ENCODE results near the gene ADSS2. TPM values are rescaled to one million over a fixed set of nuclear protein-coding genes. Genes with fewer than 3 reads are reported as not detected.

ADSS2 gene
- polyA plus RNA-seq, 2 of the 4 experiments (the other 2 are of a cell fraction) = 46.1 to 74.3 TPM

DNA sequence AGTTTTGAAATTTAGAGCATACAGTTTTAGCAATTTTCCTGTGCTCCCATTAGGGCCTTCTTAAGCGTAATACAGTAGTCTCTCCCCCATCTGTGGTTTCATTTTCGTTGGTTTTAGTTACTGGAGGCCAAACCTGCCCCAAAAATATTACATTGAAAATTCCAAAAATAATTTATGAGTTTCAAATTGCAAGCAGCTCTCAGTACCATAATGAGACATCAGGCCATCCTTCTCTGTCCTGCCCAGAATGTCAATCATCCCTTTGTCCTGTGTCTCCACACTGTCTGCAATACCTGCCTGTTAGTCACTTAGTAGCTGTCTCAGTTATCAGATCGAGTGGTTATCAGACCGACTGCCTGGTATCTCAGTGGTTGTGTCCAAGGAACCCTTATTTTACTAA lies 45.4 kb downstream of the ADSS2 start:
- FAIRE-seq = no peak
- POLR2A ChIA-PET = no interaction called here
- Histone ChIP-seq H3K27ac (no peak overlapping the region), H3K4me2 (no peak overlapping the region), H3K4me3 (no peak overlapping the region), H3K4me1 (peaks cover 16% of the 10 kb centered on the region; the same call in 2 of the 3 replicates), H3K9me3 (peaks cover 18% of the 10 kb centered on the region)
- CTCF ChIA-PET = interaction anchor here (0.9 kb wide), 1 partner anchor 10 kb away, joined by 3 read pairs; no protein-coding TSS in a partner anchor
- 93% methylated on average over 4 of the region's 4 CpGs for WGBS (ENCODE audit: missing lambda C conversion rate)
- DNase-seq (ENCODE audit: low read depth in 1 of 2, low spot score in 1 of 2) = no peak
- TF ChIP-seq, protein P1, sequence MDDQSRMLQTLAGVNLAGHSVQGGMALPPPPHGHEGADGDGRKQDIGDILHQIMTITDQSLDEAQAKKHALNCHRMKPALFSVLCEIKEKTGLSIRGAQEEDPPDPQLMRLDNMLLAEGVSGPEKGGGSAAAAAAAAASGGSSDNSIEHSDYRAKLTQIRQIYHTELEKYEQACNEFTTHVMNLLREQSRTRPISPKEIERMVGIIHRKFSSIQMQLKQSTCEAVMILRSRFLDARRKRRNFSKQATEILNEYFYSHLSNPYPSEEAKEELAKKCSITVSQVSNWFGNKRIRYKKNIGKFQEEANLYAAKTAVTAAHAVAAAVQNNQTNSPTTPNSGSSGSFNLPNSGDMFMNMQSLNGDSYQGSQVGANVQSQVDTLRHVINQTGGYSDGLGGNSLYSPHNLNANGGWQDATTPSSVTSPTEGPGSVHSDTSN (IDR thresholded peaks at IDR 0.05) = no peak
- TF ChIP-seq ZSCAN20 (CRISPR knock-in tag; IDR thresholded peaks at IDR 0.05) (no peak), EHF (CRISPR knock-in tag; IDR thresholded peaks at IDR 0.05) (no peak), KDM5A (IDR thresholded peaks at IDR 0.05) (no peak), SREBF2 (IDR thresholded peaks at IDR 0.05) (no peak), MYC (IDR thresholded peaks at IDR 0.05; ENCODE audit: borderline replicate concordance, low read length) (no peak)
- TF ChIP-seq, protein P2, sequence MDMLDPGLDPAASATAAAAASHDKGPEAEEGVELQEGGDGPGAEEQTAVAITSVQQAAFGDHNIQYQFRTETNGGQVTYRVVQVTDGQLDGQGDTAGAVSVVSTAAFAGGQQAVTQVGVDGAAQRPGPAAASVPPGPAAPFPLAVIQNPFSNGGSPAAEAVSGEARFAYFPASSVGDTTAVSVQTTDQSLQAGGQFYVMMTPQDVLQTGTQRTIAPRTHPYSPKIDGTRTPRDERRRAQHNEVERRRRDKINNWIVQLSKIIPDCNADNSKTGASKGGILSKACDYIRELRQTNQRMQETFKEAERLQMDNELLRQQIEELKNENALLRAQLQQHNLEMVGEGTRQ (IDR thresholded peaks at IDR 0.05) = no peak
- ATAC-seq = no peak

DNA sequence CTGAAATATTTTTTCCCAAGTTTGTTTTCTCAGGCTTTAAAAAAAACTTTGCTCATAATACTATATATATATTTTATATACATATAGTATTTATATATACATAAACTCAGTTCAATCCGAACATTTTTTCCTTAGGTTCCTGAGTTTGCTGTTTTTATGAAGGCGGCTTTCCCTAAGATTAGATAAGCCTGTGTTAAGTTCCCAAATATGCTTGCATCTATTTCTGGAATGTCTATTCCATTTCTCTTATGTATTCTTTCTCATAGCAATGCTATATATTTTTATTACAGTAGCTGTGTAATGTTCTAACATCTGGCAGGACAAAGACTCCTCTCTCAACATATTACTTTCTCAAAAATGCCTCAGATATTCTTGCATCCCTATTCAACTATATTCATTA lies 45.9 kb downstream of the ADSS2 start:
- Histone ChIP-seq H3K9me3 (peaks cover 23% of the 10 kb centered on the region), H3K4me2 (no peak overlapping the region), H3K4me3 (no peak overlapping the region), H3K27ac (no peak overlapping the region), H3K4me1 (peaks cover 16% of the 10 kb centered on the region; the same call in 2 of the 3 replicates)
- POLR2A ChIA-PET = no interaction called here
- WGBS (ENCODE audit: missing lambda C conversion rate) = 91% methylated on average over 2 of the region's 2 CpGs
- TF ChIP-seq, protein P3, sequence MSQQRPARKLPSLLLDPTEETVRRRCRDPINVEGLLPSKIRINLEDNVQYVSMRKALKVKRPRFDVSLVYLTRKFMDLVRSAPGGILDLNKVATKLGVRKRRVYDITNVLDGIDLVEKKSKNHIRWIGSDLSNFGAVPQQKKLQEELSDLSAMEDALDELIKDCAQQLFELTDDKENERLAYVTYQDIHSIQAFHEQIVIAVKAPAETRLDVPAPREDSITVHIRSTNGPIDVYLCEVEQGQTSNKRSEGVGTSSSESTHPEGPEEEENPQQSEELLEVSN (IDR thresholded peaks at IDR 0.05; ENCODE audit: borderline replicate concordance, low read depth) = no peak
- TF ChIP-seq NFE2L2 (conservative IDR thresholded peaks at IDR 0.05; ENCODE audit: low read length) (no peak), KDM1A (IDR thresholded peaks at IDR 0.05; ENCODE audit: low read depth) (no peak), CBX2 (IDR thresholded peaks at IDR 0.05; ENCODE audit: borderline replicate concordance, low read depth) (no peak), KDM5A (IDR thresholded peaks at IDR 0.05) (no peak), RARB (CRISPR knock-in tag; IDR thresholded peaks at IDR 0.05) (no peak), HOXB13 (CRISPR knock-in tag; IDR thresholded peaks at IDR 0.05; ENCODE audit: low read depth) (no peak), POLR2AphosphoS2 (conservative IDR thresholded peaks at IDR 0.05; ENCODE audit: low read length) (no peak), EHMT2 (IDR thresholded peaks at IDR 0.05; ENCODE audit: low read depth) (no peak), HEYL (CRISPR knock-in tag; IDR thresholded peaks at IDR 0.05) (no peak), CEBPB (IDR thresholded peaks at IDR 0.05) (no peak), RAD21 (conservative IDR thresholded peaks at IDR 0.05 in 1 of 2, IDR thresholded peaks at IDR 0.05 in 1 of 2) (no peak), RFX5 (IDR thresholded peaks at IDR 0.05) (no peak), RCOR1 (IDR thresholded peaks at IDR 0.05; ENCODE audit: low read depth, low read length) (no peak), FOSB (CRISPR knock-in tag; IDR thresholded peaks at IDR 0.05) (no peak)
- TF ChIP-seq, protein P4, sequence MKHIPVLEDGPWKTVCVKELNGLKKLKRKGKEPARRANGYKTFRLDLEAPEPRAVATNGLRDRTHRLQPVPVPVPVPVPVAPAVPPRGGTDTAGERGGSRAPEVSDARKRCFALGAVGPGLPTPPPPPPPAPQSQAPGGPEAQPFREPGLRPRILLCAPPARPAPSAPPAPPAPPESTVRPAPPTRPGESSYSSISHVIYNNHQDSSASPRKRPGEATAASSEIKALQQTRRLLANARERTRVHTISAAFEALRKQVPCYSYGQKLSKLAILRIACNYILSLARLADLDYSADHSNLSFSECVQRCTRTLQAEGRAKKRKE (CRISPR knock-in tag; IDR thresholded peaks at IDR 0.05; ENCODE audit: low read depth) = no peak
- TF ChIP-seq, protein P2 (IDR thresholded peaks at IDR 0.05) = no peak
- TF ChIP-seq, protein P5, sequence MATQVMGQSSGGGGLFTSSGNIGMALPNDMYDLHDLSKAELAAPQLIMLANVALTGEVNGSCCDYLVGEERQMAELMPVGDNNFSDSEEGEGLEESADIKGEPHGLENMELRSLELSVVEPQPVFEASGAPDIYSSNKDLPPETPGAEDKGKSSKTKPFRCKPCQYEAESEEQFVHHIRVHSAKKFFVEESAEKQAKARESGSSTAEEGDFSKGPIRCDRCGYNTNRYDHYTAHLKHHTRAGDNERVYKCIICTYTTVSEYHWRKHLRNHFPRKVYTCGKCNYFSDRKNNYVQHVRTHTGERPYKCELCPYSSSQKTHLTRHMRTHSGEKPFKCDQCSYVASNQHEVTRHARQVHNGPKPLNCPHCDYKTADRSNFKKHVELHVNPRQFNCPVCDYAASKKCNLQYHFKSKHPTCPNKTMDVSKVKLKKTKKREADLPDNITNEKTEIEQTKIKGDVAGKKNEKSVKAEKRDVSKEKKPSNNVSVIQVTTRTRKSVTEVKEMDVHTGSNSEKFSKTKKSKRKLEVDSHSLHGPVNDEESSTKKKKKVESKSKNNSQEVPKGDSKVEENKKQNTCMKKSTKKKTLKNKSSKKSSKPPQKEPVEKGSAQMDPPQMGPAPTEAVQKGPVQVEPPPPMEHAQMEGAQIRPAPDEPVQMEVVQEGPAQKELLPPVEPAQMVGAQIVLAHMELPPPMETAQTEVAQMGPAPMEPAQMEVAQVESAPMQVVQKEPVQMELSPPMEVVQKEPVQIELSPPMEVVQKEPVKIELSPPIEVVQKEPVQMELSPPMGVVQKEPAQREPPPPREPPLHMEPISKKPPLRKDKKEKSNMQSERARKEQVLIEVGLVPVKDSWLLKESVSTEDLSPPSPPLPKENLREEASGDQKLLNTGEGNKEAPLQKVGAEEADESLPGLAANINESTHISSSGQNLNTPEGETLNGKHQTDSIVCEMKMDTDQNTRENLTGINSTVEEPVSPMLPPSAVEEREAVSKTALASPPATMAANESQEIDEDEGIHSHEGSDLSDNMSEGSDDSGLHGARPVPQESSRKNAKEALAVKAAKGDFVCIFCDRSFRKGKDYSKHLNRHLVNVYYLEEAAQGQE (IDR thresholded peaks at IDR 0.05) = no peak
- TF ChIP-seq, protein P6, sequence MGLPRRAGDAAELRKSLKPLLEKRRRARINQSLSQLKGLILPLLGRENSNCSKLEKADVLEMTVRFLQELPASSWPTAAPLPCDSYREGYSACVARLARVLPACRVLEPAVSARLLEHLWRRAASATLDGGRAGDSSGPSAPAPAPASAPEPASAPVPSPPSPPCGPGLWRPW (IDR thresholded peaks at IDR 0.05) = no peak
- TF ChIP-seq, protein P7, sequence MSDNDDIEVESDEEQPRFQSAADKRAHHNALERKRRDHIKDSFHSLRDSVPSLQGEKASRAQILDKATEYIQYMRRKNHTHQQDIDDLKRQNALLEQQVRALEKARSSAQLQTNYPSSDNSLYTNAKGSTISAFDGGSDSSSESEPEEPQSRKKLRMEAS (IDR thresholded peaks at IDR 0.05) = no peak
- no peak for DNase-seq (ENCODE audit: low read depth in 1 of 2, low spot score in 1 of 2)
- CTCF ChIA-PET = no interaction called here
- no peak for ATAC-seq
- no peak for FAIRE-seq
